BLaER1 (cell line): ENCODE measurements around the gene PRPF8.
A peak's percentile ranks its signal among the peaks of the same experiment; 100 is the strongest.
"Not testable (repeated sequence)": the region's sequence is repeated elsewhere in the genome, so short reads cannot be mapped to it uniquely, and the experiment has no call there.

Source experiments
- H3K27ac ChIP-seq: shearing (Covaris generic); formaldehyde crosslinking; 2 replicates; pipeline ENCODE4 v1.8.1; 2022
- H3K27me3 ChIP-seq: shearing (Covaris generic); formaldehyde crosslinking; 2 replicates; pipeline ENCODE4 v1.8.1; 2022
- H3K36me3 ChIP-seq: shearing (Covaris generic); formaldehyde crosslinking; 2 replicates; pipeline ENCODE4 v1.8.1; 2022
- H3K4me1 ChIP-seq: shearing (Covaris generic); formaldehyde crosslinking; 2 replicates; pipeline ENCODE4 v1.8.1; 2022
- H3K4me2 ChIP-seq: shearing (Covaris generic); formaldehyde crosslinking; 2 replicates; pipeline ENCODE4 v1.8.1; 2022
- H3K4me3 ChIP-seq: shearing (Covaris generic); formaldehyde crosslinking; 2 replicates; pipeline ENCODE4 v1.8.1; 2022
- H3K9ac ChIP-seq: shearing (Covaris generic); formaldehyde crosslinking; 2 replicates; pipeline ENCODE4 v1.8.1; 2022
- H3K9me3 ChIP-seq: shearing (Covaris generic); formaldehyde crosslinking; 2 replicates; pipeline ENCODE4 v1.8.1; 2022
- H4K20me1 ChIP-seq: shearing (Covaris generic); formaldehyde crosslinking; 2 replicates; pipeline ENCODE4 v1.8.1; 2022
- Cebpa-rat ChIP-seq: shearing (Covaris generic); IDR thresholded peaks from 2 replicates; pipeline ENCODE4 v1.8.1; 2022

Gene PRPF8

GRCh38 chr17:1693339-1693738 lies 8.7 kb upstream of the PRPF8 start:
- Histone ChIP-seq H3K27me3 (no peaks in the 10 kb centered on the region), H3K4me3 (no peak overlapping the region), H3K9me3 (no peaks in the 10 kb centered on the region; the same call in 1 of the 2 replicates), H3K4me2 (no peak overlapping the region), H3K9ac (no peak overlapping the region), H3K4me1 (no peaks in the 10 kb centered on the region), H3K27ac (no peak overlapping the region), H4K20me1 (no peaks in the 10 kb centered on the region), H3K36me3 (no peaks in the 10 kb centered on the region)
- TF ChIP-seq Cebpa-rat = no peak

GRCh38 chr17:1690544-1691221 lies 6.0 kb upstream of the PRPF8 start:
- Histone ChIP-seq H3K27me3 (no peaks in the 10 kb centered on the region), H3K36me3 (no peaks in the 10 kb centered on the region), H3K9me3 (no peaks in the 10 kb centered on the region; the same call in 1 of the 2 replicates), H3K4me1 (no peaks in the 10 kb centered on the region), H3K4me2 (no peak overlapping the region), H3K9ac (no peak overlapping the region), H4K20me1 (no peaks in the 10 kb centered on the region), H3K4me3 (no peak overlapping the region), H3K27ac (no peak overlapping the region)
- TF ChIP-seq Cebpa-rat = no peak

- H3K9ac ChIP-seq, H3K27me3 ChIP-seq, H3K4me2 ChIP-seq, H3K4me3 ChIP-seq, H3K9me3 ChIP-seq, H3K36me3 ChIP-seq, H3K27ac ChIP-seq: not testable (repeated sequence)
- Histone ChIP-seq H4K20me1 (peaks cover 11% of the 10 kb centered on the region), H3K4me1 (peaks cover 10% of the 10 kb centered on the region)
Measured at GRCh38 chr17:1688405-1688804, 3.7 kb upstream of the PRPF8 start.

GRCh38 chr17:1686086-1686485 lies 1.4 kb upstream of the PRPF8 start:
- Histone ChIP-seq H3K4me3 (no peak overlapping the region), H3K4me2 (no peak overlapping the region), H4K20me1 (peaks cover 34% of the 10 kb centered on the region), H3K27ac (no peak overlapping the region), H3K27me3 (no peaks in the 10 kb centered on the region), H3K9me3 (no peaks in the 10 kb centered on the region), H3K36me3 (peaks cover 25% of the 10 kb centered on the region), H3K9ac (no peak overlapping the region), H3K4me1 (peaks cover 19% of the 10 kb centered on the region)
- TF ChIP-seq Cebpa-rat = no peak

- no peak for TF ChIP-seq Cebpa-rat
- no peaks in the 10 kb centered on the region for H3K27me3 ChIP-seq
- H3K4me2 ChIP-seq = peak overlapping the region; percentile 86
- peaks cover 60% of the 10 kb centered on the region for H4K20me1 ChIP-seq
- H3K27ac ChIP-seq = peak overlapping the region; percentile 96; the same call in 1 of the 2 replicates
- peaks cover 51% of the 10 kb centered on the region for H3K36me3 ChIP-seq
- peaks cover 19% of the 10 kb centered on the region for H3K4me1 ChIP-seq
- no peaks in the 10 kb centered on the region for H3K9me3 ChIP-seq
- H3K9ac ChIP-seq = peak overlapping the region; percentile 98
- H3K4me3 ChIP-seq = peak overlapping the region; percentile 92
Measured at GRCh38 chr17:1683459-1683858, 1.2 kb downstream of the PRPF8 start.

GRCh38 chr17:1676401-1676800 lies 8.3 kb downstream of the PRPF8 start:
- TF ChIP-seq Cebpa-rat = no peak
- no peak overlapping the region for H3K4me2 ChIP-seq

GRCh38 chr17:1673041-1673785 lies 11.5 kb downstream of the PRPF8 start:
- Histone ChIP-seq H3K27me3 (no peaks in the 10 kb centered on the region), H3K27ac (no peak overlapping the region), H3K9me3 (no peaks in the 10 kb centered on the region), H4K20me1 (peaks cover 98% of the 10 kb centered on the region), H3K4me3 (no peak overlapping the region), H3K9ac (no peak overlapping the region), H3K4me2 (no peak overlapping the region), H3K4me1 (no peaks in the 10 kb centered on the region), H3K36me3 (peaks cover 99% of the 10 kb centered on the region)
- TF ChIP-seq Cebpa-rat = no peak

More at GRCh38 chr17:1676401-1676800, 8.3 kb downstream of the PRPF8 start:
- H3K27me3 ChIP-seq = no peaks in the 10 kb centered on the region
- H3K27ac ChIP-seq = no peak overlapping the region
- no peaks in the 10 kb centered on the region for H3K9me3 ChIP-seq
- no peak overlapping the region for H3K4me3 ChIP-seq
- H4K20me1 ChIP-seq = peaks cover 98% of the 10 kb centered on the region
- H3K36me3 ChIP-seq = peaks cover 99% of the 10 kb centered on the region
- H3K9ac ChIP-seq = no peak overlapping the region
- no peaks in the 10 kb centered on the region for H3K4me1 ChIP-seq

GRCh38 chr17:1663934-1664333 lies 20.7 kb downstream of the PRPF8 start:
- not testable (repeated sequence) for H3K9me3 ChIP-seq, H3K9ac ChIP-seq, H3K4me2 ChIP-seq, H3K4me1 ChIP-seq, H3K27me3 ChIP-seq, H3K27ac ChIP-seq, H3K4me3 ChIP-seq
- peaks cover 100% of the 10 kb centered on the region for H3K36me3 ChIP-seq
- peaks cover 99% of the 10 kb centered on the region for H4K20me1 ChIP-seq

- H3K36me3 ChIP-seq = peaks cover 100% of the 10 kb centered on the region
Measured at GRCh38 chr17:1661045-1661444, 23.6 kb downstream of the PRPF8 start.

GRCh38 chr17:1658100-1658499 lies 26.6 kb downstream of the PRPF8 start:
- H3K4me2 ChIP-seq = no peak overlapping the region
- H3K27ac ChIP-seq = no peak overlapping the region
- no peaks in the 10 kb centered on the region for H3K27me3 ChIP-seq
- no peak overlapping the region for H3K9ac ChIP-seq
- peaks cover 100% of the 10 kb centered on the region for H3K36me3 ChIP-seq
- no peak for TF ChIP-seq Cebpa-rat
- H3K4me1 ChIP-seq = no peaks in the 10 kb centered on the region
- H3K9me3 ChIP-seq = no peaks in the 10 kb centered on the region
- H4K20me1 ChIP-seq = peaks cover 90% of the 10 kb centered on the region
- H3K4me3 ChIP-seq = no peak overlapping the region

More at GRCh38 chr17:1661045-1661444, 23.6 kb downstream of the PRPF8 start:
- H3K9me3 ChIP-seq = no peaks in the 10 kb centered on the region
- H3K27me3 ChIP-seq = no peaks in the 10 kb centered on the region
- H3K4me1 ChIP-seq = no peaks in the 10 kb centered on the region
- no peak for TF ChIP-seq Cebpa-rat
- peaks cover 94% of the 10 kb centered on the region for H4K20me1 ChIP-seq
- no peak overlapping the region for H3K4me3 ChIP-seq
- no peak overlapping the region for H3K4me2 ChIP-seq
- H3K9ac ChIP-seq = no peak overlapping the region
- no peak overlapping the region for H3K27ac ChIP-seq
